ENCODE results near the gene BSCL2.
A peak's percentile ranks its signal among the peaks of the same experiment; 100 is the strongest.
"Not testable (repeated sequence)": the region's sequence is repeated elsewhere in the genome, so short reads cannot be mapped to it uniquely, and the experiment has no call there.

BSCL2 gene

GRCh38 chr11:62688491-62688890, 18.7 kb downstream of the BSCL2 start:
- Mint-ChIP-seq H3K36me3 (ENCODE audit: low read depth) (peaks cover 43% of the 10 kb centered on the region), H3K4me3 (no peak overlapping the region), H3K9me3 (no peaks in the 10 kb centered on the region), H3K27ac (no peak overlapping the region), H3K27me3 (peaks cover 32% of the 10 kb centered on the region), H3K4me1 (ENCODE audit: low read depth) (peaks cover 9% of the 10 kb centered on the region)
- intact Hi-C loops (cut with micrococcal nuclease), result no loop called here

- H3K4me1 Mint-ChIP-seq (ENCODE audit: low read depth), result peaks cover 9% of the 10 kb centered on the region
- intact Hi-C loops (cut with micrococcal nuclease), result no loop called here
- H3K36me3 Mint-ChIP-seq (ENCODE audit: low read depth), result peaks cover 38% of the 10 kb centered on the region
- H3K27ac Mint-ChIP-seq, result peak overlapping the region; percentile 25
- peak overlapping the region; percentile 48 for H3K4me3 Mint-ChIP-seq
- no peaks in the 10 kb centered on the region for H3K9me3 Mint-ChIP-seq
- peaks cover 32% of the 10 kb centered on the region for H3K27me3 Mint-ChIP-seq
Observed at GRCh38 chr11:62687508-62688396, 19.5 kb downstream of the BSCL2 start.

GRCh38 chr11:62682518-62682917, 24.7 kb downstream of the BSCL2 start:
- Mint-ChIP-seq H3K4me1 (ENCODE audit: low read depth) (peaks cover 23% of the 10 kb centered on the region), H3K36me3 (ENCODE audit: low read depth) (peaks cover 15% of the 10 kb centered on the region), H3K27me3 (peaks cover 10% of the 10 kb centered on the region), H3K4me3 (no peak overlapping the region), H3K9me3 (no peaks in the 10 kb centered on the region), H3K27ac (no peak overlapping the region)
- intact Hi-C loops (cut with micrococcal nuclease), result no loop called here

- Mint-ChIP-seq H3K36me3 (ENCODE audit: low read depth) (peaks cover 32% of the 10 kb centered on the region), H3K4me3 (peak overlapping the region; percentile 4), H3K27me3 (no peaks in the 10 kb centered on the region), H3K9me3 (no peaks in the 10 kb centered on the region), H3K27ac (peak overlapping the region; percentile 39), H3K4me1 (ENCODE audit: low read depth) (peaks cover 38% of the 10 kb centered on the region)
- intact Hi-C loops (cut with micrococcal nuclease), result loop anchor here (1.0 kb wide), 1 partner anchor 13 kb away; no protein-coding TSS in a partner anchor
Observed at GRCh38 chr11:62680825-62681240, 26.4 kb downstream of the BSCL2 start.

- Mint-ChIP-seq H3K27me3 (no peaks in the 10 kb centered on the region), H3K4me3 (peak within 1 kb of the TSS; percentile 87), H3K9me3 (no peaks in the 10 kb centered on the region), H3K4me1 (ENCODE audit: low read depth) (peaks cover 44% of the 10 kb centered on the region), H3K36me3 (ENCODE audit: low read depth) (peaks cover 48% of the 10 kb centered on the region), H3K27ac (peak within 1 kb of the TSS; percentile 95)
- intact Hi-C loops (cut with micrococcal nuclease), result loop anchor here (1.0 kb wide), 1 partner anchor 26 kb away; the partner anchor contains the start of gene INTS5
Observed at GRCh38 chr11:62678770-62679696, 28.2 kb downstream of the BSCL2 start, which contains the start of gene UBXN1. UBXN1 (minus strand) TSS chr11:62679073; CDS start chr11:62678923, 150 bp downstream.

- Mint-ChIP-seq H3K27ac (peak overlapping the region; percentile 95), H3K4me1 (ENCODE audit: low read depth) (peaks cover 44% of the 10 kb centered on the region), H3K36me3 (ENCODE audit: low read depth) (peaks cover 54% of the 10 kb centered on the region), H3K27me3 (no peaks in the 10 kb centered on the region), H3K9me3 (no peaks in the 10 kb centered on the region), H3K4me3 (peak overlapping the region; percentile 87)
- intact Hi-C loops (cut with micrococcal nuclease), result no loop called here
Observed at GRCh38 chr11:62678433-62678769, 28.8 kb downstream of the BSCL2 start.

GRCh38 chr11:62677714-62678113, 29.5 kb downstream of the BSCL2 start:
- H3K4me1 Mint-ChIP-seq (ENCODE audit: low read depth), result peaks cover 49% of the 10 kb centered on the region
- H3K36me3 Mint-ChIP-seq (ENCODE audit: low read depth), result peaks cover 59% of the 10 kb centered on the region
- intact Hi-C loops (cut with micrococcal nuclease), result no loop called here
- peak overlapping the region; percentile 95 for H3K27ac Mint-ChIP-seq
- H3K27me3 Mint-ChIP-seq, result no peaks in the 10 kb centered on the region
- H3K9me3 Mint-ChIP-seq, result no peaks in the 10 kb centered on the region
- peak overlapping the region; percentile 87 for H3K4me3 Mint-ChIP-seq

GRCh38 chr11:62677156-62677555, 30.1 kb downstream of the BSCL2 start:
- intact Hi-C loops (cut with micrococcal nuclease), result no loop called here
- Mint-ChIP-seq H3K36me3 (ENCODE audit: low read depth) (peaks cover 64% of the 10 kb centered on the region), H3K4me1 (ENCODE audit: low read depth) (peaks cover 54% of the 10 kb centered on the region), H3K4me3 (no peak overlapping the region), H3K27me3 (no peaks in the 10 kb centered on the region), H3K27ac (peak overlapping the region; percentile 95), H3K9me3 (no peaks in the 10 kb centered on the region)

GRCh38 chr11:62676698-62677097, 30.5 kb downstream of the BSCL2 start:
- Mint-ChIP-seq H3K9me3 (no peaks in the 10 kb centered on the region), H3K4me3 (no peak overlapping the region), H3K27me3 (no peaks in the 10 kb centered on the region), H3K36me3 (ENCODE audit: low read depth) (peaks cover 69% of the 10 kb centered on the region), H3K27ac (peak overlapping the region; percentile 95), H3K4me1 (ENCODE audit: low read depth) (peaks cover 56% of the 10 kb centered on the region)
- intact Hi-C loops (cut with micrococcal nuclease), result no loop called here

- H3K9me3 Mint-ChIP-seq; H3K4me3 Mint-ChIP-seq; intact Hi-C loops (cut with micrococcal nuclease); H3K27ac Mint-ChIP-seq; H3K27me3 Mint-ChIP-seq: not testable (repeated sequence)
- H3K36me3 Mint-ChIP-seq (ENCODE audit: low read depth), result peaks cover 78% of the 10 kb centered on the region
- H3K4me1 Mint-ChIP-seq (ENCODE audit: low read depth), result peaks cover 59% of the 10 kb centered on the region
Observed at GRCh38 chr11:62675415-62675814, 31.8 kb downstream of the BSCL2 start.

- Mint-ChIP-seq H3K4me1 (ENCODE audit: low read depth) (peaks cover 61% of the 10 kb centered on the region), H3K36me3 (ENCODE audit: low read depth) (peaks cover 84% of the 10 kb centered on the region), H3K9me3 (no peaks in the 10 kb centered on the region), H3K27ac (peak overlapping the region; percentile 96), H3K4me3 (peak overlapping the region; percentile 95), H3K27me3 (no peaks in the 10 kb centered on the region)
- intact Hi-C loops (cut with micrococcal nuclease), result loop anchor here (5.0 kb wide), 1 partner anchor 81 kb away; the partner anchor contains the start of gene TUT1
Observed at GRCh38 chr11:62673196-62673525, 34.1 kb downstream of the BSCL2 start.

- Mint-ChIP-seq H3K36me3 (ENCODE audit: low read depth) (peaks cover 81% of the 10 kb centered on the region), H3K27me3 (no peaks in the 10 kb centered on the region), H3K27ac (peak within 1 kb of the TSS; percentile 96), H3K4me3 (peak within 1 kb of the TSS; percentile 95), H3K9me3 (no peaks in the 10 kb centered on the region), H3K4me1 (ENCODE audit: low read depth) (peaks cover 56% of the 10 kb centered on the region)
- intact Hi-C loops (cut with micrococcal nuclease), result loop anchor here (5.0 kb wide), 1 partner anchor 79 kb away; the partner anchor contains the start of gene TUT1
Observed at GRCh38 chr11:62671608-62672389, 35.4 kb downstream of the BSCL2 start, which contains the start of the genes LBHD1 and UQCC3. LBHD1 (minus strand) TSS chr11:62672267; CDS start chr11:62670031, 2,236 bp downstream. UQCC3 (plus strand) TSS chr11:62671673; CDS start chr11:62671746, 73 bp downstream.

GRCh38 chr11:62671236-62671607, 36.0 kb downstream of the BSCL2 start:
- intact Hi-C loops (cut with micrococcal nuclease), result loop anchor here (5.0 kb wide), 1 partner anchor 79 kb away; the partner anchor contains the start of gene TUT1
- H3K36me3 Mint-ChIP-seq (ENCODE audit: low read depth), result peaks cover 81% of the 10 kb centered on the region
- peak overlapping the region; percentile 95 for H3K4me3 Mint-ChIP-seq
- H3K27ac Mint-ChIP-seq, result peak overlapping the region; percentile 96
- H3K27me3 Mint-ChIP-seq, result no peaks in the 10 kb centered on the region
- H3K4me1 Mint-ChIP-seq (ENCODE audit: low read depth), result peaks cover 56% of the 10 kb centered on the region
- H3K9me3 Mint-ChIP-seq, result no peaks in the 10 kb centered on the region

Data from dendritic cell treated with granulocyte-macrophage colony-stimulating factor and Interleukin-4, amounts not matched to agents 40 ng/mL and 50 ng/mL, for 4 days (primary cell).